PC-3 (cell line): ENCODE results near the gene NHLH2. TPM values are rescaled to one million over a fixed set of nuclear protein-coding genes. Genes with fewer than 3 reads are reported as not detected.

Source experiments
- ATAC-seq: fragments of 200-7000 bp; cut with Tn5 transposase; 2 replicates; pipeline ENCODE4 v1.9.1; 2020; ENCODE audit warnings: mild to moderate bottlenecking, moderate library complexity
- BruUV-seq: library from RNA; stranded (reverse); fragments of 400-500 nt; replicated peaks from 2 replicates; lab custom pipeline; 2021; lab: Mats Ljungman, UMichigan
- CTCF ChIA-PET: fragments of 300-600 bp; sonication (Branson Sonifier 250); formaldehyde crosslinking; loops from one replicate; lab custom pipeline; 2022; ENCODE audit warnings: antibody characterized with exemption; lab: Charles Lee
- POLR2A ChIA-PET: fragments of 300-600 bp; sonication (Branson Sonifier 250); formaldehyde crosslinking; loops from one replicate; lab custom pipeline; 2022; ENCODE audit warnings: antibody characterized with exemption; ENCODE audit not compliant: unreplicated experiment; lab: Charles Lee
- DNase-seq: peaks from one replicate; pipeline ENCODE4 v3.0.0-alpha.2; 2015
- H2AFZ ChIP-seq: fragments of 300-600 bp; sonication (generic); 2 replicates; pipeline ENCODE4 v1.6.0; 2016; ENCODE audit warnings: antibody characterized with exemption, low read length
- H3F3A ChIP-seq: fragments of 300-600 bp; sonication (generic); one replicate; pipeline ENCODE4 v1.6.0; 2017; ENCODE audit warnings: antibody characterized with exemption, low read length, control low read depth, mild to moderate bottlenecking; ENCODE audit not compliant: unreplicated experiment
- H3K27ac ChIP-seq: fragments of 300-600 bp; sonication (generic); 2 replicates; pipeline ENCODE4 v1.5.1; 2016; ENCODE audit warnings: mild to moderate bottlenecking, low read length
- H3K27me3 ChIP-seq: fragments of 300-600 bp; sonication (generic); 2 replicates; pipeline ENCODE4 v1.6.1; 2016; ENCODE audit warnings: low read length, mixed read lengths
- H3K36me3 ChIP-seq: fragments of 300-600 bp; sonication (generic); 2 replicates; pipeline ENCODE4 v1.6.1; 2016; ENCODE audit warnings: low read depth, mixed run types, low read length, mixed read lengths
- H3K4me1 ChIP-seq: fragments of 300-600 bp; sonication (generic); 2 replicates; pipeline ENCODE4 v1.5.1; 2016; ENCODE audit warnings: low read length; ENCODE audit not compliant: insufficient read depth
- H3K4me2 ChIP-seq: fragments of 300-600 bp; sonication (generic); 2 replicates; pipeline ENCODE4 v1.6.0; 2016; ENCODE audit warnings: low read length
- H3K4me3 ChIP-seq: fragments of 300-600 bp; sonication (generic); 2 replicates; pipeline ENCODE4 v1.5.1; 2016; ENCODE audit warnings: mild to moderate bottlenecking, low read length, mixed read lengths
- H3K79me2 ChIP-seq: fragments of 300-600 bp; sonication (generic); 2 replicates; pipeline ENCODE4 v1.6.1; 2017; ENCODE audit warnings: low read length, mixed read lengths
- H3K9ac ChIP-seq: fragments of 300-600 bp; sonication (generic); 2 replicates; pipeline ENCODE4 v1.6.0; 2016; ENCODE audit warnings: mild to moderate bottlenecking, low read length
- H3K9me2 ChIP-seq: fragments of 300-600 bp; sonication (generic); replicated peaks from 2 replicates; pipeline ENCODE4 v1.6.1; 2016; ENCODE audit warnings: mixed run types, low read length, mixed read lengths
- H3K9me3 ChIP-seq: fragments of 300-600 bp; sonication (generic); 2 replicates; pipeline ENCODE4 v1.6.1; 2016; ENCODE audit warnings: low read length, mixed read lengths
- H4K20me1 ChIP-seq: fragments of 300-600 bp; sonication (generic); 2 replicates; pipeline ENCODE4 v1.6.1; 2016; ENCODE audit warnings: low read length, mixed read lengths
- EZH2 ChIP-seq: fragments of 300-600 bp; sonication (generic); IDR thresholded peaks from one replicate; pipeline ENCODE4 v1.6.1; 2017; ENCODE audit warnings: antibody characterized with exemption, mild to moderate bottlenecking, low read length; ENCODE audit not compliant: unreplicated experiment
- EZH2phosphoT487 ChIP-seq: fragments of 300-600 bp; sonication (generic); IDR thresholded peaks from 2 replicates; pipeline ENCODE4 v1.6.1; 2018; ENCODE audit warnings: mild to moderate bottlenecking, antibody characterized with exemption, low read length, borderline replicate concordance
- intact Hi-C: fragments of 100-400 bp; cut with micrococcal nuclease; formaldehyde crosslinking; loops from 2 replicates; pipeline ENCODE4 v1.9.0; 2023
- total RNA-seq: library from RNA; depleted of rRNA; stranded (reverse); fragments of >200 nt; gene quantifications from 2 replicates; pipeline ENCODE4 v1.2.3, GENCODE V29; 2014
- TF ChIP-seq, protein P1 (sequence below): fragments of 300-600 bp; sonication (generic); conservative IDR thresholded peaks from 2 replicates; pipeline ENCODE4 v1.5.1; 2017; ENCODE audit warnings: antibody characterized with exemption, low read depth, mild to moderate bottlenecking, low read length

The NHLH2 gene
- total RNA-seq, 1 experiment from 2014 or later, result not detected

DNA sequence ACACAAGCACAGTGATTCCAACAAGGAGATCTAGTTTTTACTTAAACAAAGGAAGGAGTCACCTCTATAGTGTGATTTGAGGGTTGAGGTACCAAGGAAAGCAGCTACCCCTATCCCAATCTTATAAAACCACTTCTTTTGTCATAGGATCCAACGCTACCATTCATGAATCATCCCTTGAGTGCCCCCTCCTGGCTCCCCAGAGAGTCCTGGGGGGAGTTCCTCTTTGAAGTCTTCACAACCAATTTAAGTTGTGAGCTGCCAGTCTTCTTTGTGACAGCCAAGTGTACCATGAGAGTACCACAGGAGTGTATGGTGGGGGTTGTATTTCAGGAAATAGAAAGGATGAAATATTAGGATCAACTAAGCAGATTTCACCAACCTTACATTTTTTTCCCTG lies 39.1 kb upstream of the NHLH2 start:
- H3K27ac ChIP-seq, result no peak overlapping the region
- no peaks in the 10 kb centered on the region for H3F3A ChIP-seq
- ATAC-seq (no peak), DNase-seq (no peak)
- H3K9me2 ChIP-seq, result no peaks in the 10 kb centered on the region
- intact Hi-C loops, result no loop called here
- no peaks in the 10 kb centered on the region for H3K9me3 ChIP-seq
- POLR2A ChIA-PET, result no interaction called here
- H3K4me2 ChIP-seq, result no peak overlapping the region
- BruUV-seq, result no TSS peak
- no peak overlapping the region for H2AFZ ChIP-seq
- no peaks in the 10 kb centered on the region for H3K79me2 ChIP-seq
- H3K4me3 ChIP-seq, result no peak overlapping the region
- CTCF ChIA-PET, result interaction anchor here (1.2 kb wide), 1 partner anchor 73 kb away, joined by 3 read pairs; no protein-coding TSS in a partner anchor
- H4K20me1 ChIP-seq, result no peaks in the 10 kb centered on the region
- H3K4me1 ChIP-seq, result peaks cover 2% of the 10 kb centered on the region; the same call in 1 of the 2 replicates
- TF ChIP-seq EZH2phosphoT487 (no peak), EZH2 (no peak)
- TF ChIP-seq, protein P1, sequence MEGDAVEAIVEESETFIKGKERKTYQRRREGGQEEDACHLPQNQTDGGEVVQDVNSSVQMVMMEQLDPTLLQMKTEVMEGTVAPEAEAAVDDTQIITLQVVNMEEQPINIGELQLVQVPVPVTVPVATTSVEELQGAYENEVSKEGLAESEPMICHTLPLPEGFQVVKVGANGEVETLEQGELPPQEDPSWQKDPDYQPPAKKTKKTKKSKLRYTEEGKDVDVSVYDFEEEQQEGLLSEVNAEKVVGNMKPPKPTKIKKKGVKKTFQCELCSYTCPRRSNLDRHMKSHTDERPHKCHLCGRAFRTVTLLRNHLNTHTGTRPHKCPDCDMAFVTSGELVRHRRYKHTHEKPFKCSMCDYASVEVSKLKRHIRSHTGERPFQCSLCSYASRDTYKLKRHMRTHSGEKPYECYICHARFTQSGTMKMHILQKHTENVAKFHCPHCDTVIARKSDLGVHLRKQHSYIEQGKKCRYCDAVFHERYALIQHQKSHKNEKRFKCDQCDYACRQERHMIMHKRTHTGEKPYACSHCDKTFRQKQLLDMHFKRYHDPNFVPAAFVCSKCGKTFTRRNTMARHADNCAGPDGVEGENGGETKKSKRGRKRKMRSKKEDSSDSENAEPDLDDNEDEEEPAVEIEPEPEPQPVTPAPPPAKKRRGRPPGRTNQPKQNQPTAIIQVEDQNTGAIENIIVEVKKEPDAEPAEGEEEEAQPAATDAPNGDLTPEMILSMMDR, result peak; percentile 25; the same call in 1 of the 2 replicates
- H3K9ac ChIP-seq, result no peak overlapping the region
- H3K27me3 ChIP-seq, result peaks cover 19% of the 10 kb centered on the region; the same call in 1 of the 2 replicates
- H3K36me3 ChIP-seq, result no peaks in the 10 kb centered on the region

DNA sequence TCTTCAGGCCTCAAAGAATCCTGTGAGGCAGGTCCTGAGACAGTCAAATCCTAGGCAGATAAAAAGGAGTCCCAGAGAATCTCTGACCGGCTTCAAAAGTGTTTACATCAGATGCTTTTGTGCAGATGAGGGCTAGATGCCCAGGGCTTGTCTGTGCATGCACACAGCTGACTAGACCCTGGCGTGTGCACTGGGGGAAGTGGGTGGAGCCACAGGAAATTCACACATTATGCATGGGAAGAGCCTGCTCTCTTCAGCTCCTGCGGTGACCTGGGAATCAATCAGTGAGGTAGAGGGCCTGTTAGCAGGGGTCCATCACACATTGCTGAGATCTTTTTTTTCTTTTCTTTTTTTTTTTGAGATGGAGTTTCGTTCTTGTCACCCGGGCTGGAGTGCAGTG lies 36.6 kb upstream of the NHLH2 start:
- no peak for TF ChIP-seq EZH2phosphoT487
- TF ChIP-seq, protein P1, result no peak
- no peak for TF ChIP-seq EZH2
- Histone ChIP-seq H3K36me3 (no peaks in the 10 kb centered on the region), H2AFZ (no peak overlapping the region), H3K4me3 (no peak overlapping the region), H3K4me2 (no peak overlapping the region), H3K27ac (no peak overlapping the region), H3K4me1 (peaks cover 7% of the 10 kb centered on the region; the same call in 1 of the 2 replicates), H3K9ac (no peak overlapping the region), H3K27me3 (peaks cover 16% of the 10 kb centered on the region), H3K79me2 (no peaks in the 10 kb centered on the region), H3K9me2 (no peaks in the 10 kb centered on the region), H3K9me3 (no peaks in the 10 kb centered on the region), H3F3A (no peaks in the 10 kb centered on the region), H4K20me1 (no peaks in the 10 kb centered on the region)
- no TSS peak for BruUV-seq
- DNase-seq (no peak), ATAC-seq (no peak)
- POLR2A ChIA-PET, result no interaction called here
- intact Hi-C loops, result no loop called here
- CTCF ChIA-PET, result no interaction called here

DNA sequence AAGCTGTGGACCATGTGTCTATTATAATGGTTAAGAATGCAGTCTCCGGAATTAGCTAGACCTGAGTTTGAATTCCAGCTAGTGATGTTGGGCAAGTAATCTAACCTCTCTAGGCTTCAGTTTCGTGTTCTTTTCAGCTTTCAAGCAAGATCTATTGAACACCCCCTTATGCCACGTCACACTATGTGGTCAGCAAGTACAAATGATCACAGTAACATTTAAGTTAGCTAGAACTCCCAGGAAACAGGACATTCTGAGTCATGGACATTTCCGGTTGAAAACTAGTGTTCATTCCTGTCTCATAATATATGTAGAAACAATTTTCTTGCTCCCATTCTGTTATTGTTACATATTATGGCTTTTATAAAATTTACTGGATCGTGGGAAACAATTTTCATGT lies 34.0 kb upstream of the NHLH2 start:
- Histone ChIP-seq H3K9ac (no peak overlapping the region), H3K27me3 (peaks cover 19% of the 10 kb centered on the region), H3K79me2 (no peaks in the 10 kb centered on the region), H3K27ac (no peak overlapping the region), H3K4me3 (no peak overlapping the region), H4K20me1 (no peaks in the 10 kb centered on the region), H3K36me3 (no peaks in the 10 kb centered on the region), H3K9me2 (no peaks in the 10 kb centered on the region), H3K4me2 (no peak overlapping the region), H3K9me3 (no peaks in the 10 kb centered on the region), H3F3A (no peaks in the 10 kb centered on the region), H2AFZ (peak overlapping the region; percentile 16; the same call in 1 of the 2 replicates), H3K4me1 (peaks cover 7% of the 10 kb centered on the region; the same call in 1 of the 2 replicates)
- POLR2A ChIA-PET, result no interaction called here
- TF ChIP-seq EZH2 (no peak), EZH2phosphoT487 (no peak)
- TF ChIP-seq, protein P1, result no peak
- ATAC-seq (0 out of 2 replicates have a peak, but pooled peaks have one; percentile 29), DNase-seq (peak; percentile 48)
- intact Hi-C loops, result no loop called here
- no TSS peak for BruUV-seq
- CTCF ChIA-PET, result no interaction called here
